HG03565 (cell line): ENCODE results near the gene ITGAD.

Experiments
- ATAC-seq: cut with Tn5 transposase; IDR thresholded peaks from one replicate; pipeline ENCODE4 v1.9.1; 2021; ENCODE audit warnings: mild to moderate bottlenecking, moderate library complexity; ENCODE audit not compliant: unreplicated experiment

ITGAD gene

DNA sequence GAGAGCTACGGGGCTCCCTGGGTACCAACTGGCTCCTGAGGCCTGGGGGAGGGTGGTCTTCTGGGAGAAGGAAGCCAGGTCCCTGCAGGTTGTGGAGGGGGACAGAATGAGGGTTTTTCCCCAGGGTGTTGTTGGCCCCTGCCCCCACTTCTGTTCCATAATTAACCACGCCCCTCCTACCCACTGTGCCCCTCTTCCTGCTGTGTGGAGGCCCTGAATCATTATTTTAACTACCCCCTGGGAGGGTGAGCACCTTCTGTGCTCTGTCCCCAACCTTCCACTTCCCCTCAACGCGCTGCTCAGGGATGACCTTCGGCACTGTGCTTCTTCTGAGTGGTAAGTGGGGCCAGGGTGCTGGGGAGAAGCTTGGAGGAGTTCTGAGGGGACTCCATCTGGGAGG is at the start of gene ITGAD:
Gene ITGAD (plus strand): TSS at position 280 of the 400 bp plus-strand sequence. CDS start 26 bp downstream, at position 306.
- ATAC-seq: no peak

DNA sequence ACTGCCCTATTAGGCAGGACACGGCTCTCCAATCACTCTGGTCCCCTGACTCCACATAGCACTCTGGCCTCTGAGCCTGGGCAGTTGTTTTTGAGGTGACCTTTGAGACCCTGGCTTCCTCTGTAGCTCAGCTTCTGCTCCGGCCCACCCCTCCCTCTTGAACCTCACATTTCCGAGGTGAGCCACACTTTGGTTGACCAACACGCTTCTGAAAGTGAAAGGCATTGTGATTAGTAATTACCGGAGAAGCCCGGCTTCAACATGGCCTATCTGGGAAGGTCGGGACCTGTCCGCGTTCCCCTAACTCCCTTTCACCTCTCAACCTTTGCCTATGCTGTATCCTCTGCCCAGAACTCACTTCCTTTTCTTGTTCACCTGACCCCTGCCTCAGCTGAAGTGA is 48.4 kb upstream of the ITGAD start:
- ATAC-seq: peak; percentile 88

- no peak for ATAC-seq
Measured at GRCh38 chr16:31347445-31347844, 45.7 kb upstream of the ITGAD start.

GRCh38 chr16:31348579-31348978 is 44.6 kb upstream of the ITGAD start:
- ATAC-seq: no peak

DNA sequence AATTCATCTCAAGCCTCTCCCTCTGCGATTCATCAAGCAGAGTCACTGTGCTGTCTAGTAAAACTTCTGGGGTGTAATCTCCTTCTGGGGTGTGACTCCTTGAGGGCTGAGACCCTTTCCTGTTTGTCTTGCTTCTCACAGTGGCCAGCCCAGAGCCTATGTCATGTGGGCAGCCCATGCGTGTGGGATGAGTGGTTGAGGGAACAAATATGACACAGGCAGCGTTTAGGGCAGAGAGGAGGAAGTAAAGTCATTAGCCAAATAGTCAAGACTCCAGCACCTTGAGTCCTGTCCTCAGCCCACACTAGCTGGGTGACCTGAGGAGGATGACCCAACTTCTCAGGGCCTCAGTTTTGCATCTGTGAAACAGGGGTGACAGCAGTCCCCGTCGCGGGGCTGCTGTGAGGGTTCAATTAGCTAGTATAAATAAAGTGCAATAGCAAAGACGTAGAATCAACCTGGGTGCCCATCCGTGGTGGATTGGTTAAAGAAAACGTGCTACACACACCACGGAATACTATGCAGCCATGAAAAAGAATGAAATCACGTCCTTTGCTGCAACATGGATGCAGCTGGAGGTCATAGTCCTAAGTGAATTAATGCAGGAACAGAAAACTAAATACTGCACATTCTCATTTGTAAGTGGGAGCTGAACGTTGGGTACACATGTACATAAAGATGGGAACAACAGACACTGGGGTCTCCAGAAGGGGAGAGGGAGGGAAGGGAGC is 42.7 kb upstream of the ITGAD start:
- no peak for ATAC-seq

DNA sequence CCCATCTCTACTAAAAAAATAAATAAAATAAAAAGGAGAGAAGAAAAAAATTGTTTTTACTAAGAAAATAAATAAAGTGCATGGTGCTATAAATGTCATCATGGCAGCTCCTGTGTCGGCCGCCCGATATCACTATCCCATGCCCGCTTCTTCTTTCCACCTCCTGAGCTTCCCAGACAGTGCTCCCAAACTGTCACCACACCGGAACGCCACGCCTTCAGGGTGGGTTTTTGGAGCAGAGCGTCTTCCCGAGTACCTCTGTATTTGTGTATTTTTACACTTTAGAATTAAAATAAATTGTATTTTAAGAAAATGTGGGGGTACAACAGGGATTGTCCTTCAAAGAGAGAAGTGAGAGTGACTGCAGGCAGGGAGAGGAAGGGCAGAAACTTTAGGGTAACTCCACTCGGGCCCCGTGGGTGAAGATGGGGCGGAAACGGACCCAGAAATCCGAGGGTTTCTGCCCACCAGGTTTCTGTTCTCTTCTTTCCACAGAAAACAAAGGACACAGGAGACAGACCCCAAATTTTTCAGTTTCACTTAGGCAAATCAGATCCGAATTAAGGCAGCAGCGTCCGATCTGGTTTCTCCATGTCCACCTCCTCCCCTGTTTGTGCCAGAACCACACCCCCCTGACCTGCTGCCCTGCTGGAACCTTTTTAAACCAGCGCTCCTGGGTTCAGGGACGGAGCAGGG is 41.7 kb upstream of the ITGAD start:
- no peak for ATAC-seq

DNA sequence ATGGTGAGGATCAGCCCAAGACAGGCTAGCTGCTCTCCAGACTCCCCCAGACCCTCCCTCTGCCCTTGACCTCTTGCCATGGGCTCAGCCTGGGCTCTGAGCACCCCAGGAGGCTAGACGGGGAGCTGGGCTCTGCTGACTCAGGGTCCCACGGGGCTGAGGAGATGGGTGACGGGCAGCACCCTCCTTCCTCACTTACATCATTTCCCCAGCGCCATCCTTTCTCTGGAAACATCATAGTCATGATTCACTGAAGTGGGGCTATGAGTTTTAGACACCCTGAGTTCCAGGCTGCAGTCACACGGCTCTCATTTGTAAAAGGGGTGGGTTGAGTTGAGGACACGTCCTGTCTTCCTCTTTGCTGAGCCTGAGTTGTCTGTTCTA is 41.2 kb upstream of the ITGAD start:
- ATAC-seq: no peak

- ATAC-seq: no peak
Measured at GRCh38 chr16:31352376-31353115, 40.6 kb upstream of the ITGAD start.

DNA sequence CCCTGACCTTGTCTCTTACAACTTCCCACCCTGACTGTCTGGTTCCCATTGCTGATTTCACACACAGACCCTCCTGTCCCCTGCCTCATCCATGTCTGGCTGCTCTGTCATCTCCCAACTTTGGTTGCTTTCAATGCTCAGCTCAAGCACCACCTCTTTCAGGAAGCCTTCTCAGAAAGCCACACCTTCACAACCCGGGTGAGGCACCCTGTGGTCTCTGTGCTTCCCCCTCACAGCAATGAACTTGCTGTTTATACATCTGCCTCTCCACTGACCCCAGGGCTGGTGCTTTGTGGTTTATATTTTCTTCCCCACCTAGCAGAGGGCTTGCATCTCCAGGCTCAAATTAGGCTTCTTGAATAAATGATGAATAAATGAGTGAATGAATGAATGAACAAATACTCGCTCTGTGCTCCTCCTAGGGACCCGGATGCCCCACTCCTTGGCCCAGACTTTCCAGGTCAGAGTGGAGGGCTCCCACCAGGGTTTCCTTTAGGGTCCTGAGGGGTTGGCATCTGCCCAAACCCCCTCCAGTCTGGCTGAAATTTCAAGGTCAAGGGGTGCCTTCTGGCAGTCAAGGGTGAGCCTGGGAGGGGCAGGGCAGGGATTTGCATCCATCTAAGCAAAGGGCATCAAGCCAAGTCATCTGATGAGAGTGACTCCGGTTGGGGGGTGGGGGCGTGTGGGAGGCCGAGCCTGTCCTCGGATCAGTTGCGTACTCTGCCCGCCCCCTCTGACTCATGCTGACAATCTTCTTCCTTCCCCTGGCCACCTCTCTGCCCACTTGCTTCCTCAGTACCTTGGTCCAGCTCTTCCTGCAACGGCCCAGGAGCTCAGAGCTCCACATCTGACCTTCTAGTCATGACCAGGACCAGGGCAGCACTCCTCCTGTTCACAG is 38.5 kb upstream of the ITGAD start, which contains the start of gene ITGAX:
Gene ITGAX (plus strand): TSS at position 783 of the 898 bp plus-strand sequence. CDS start 79 bp downstream, at position 862.
- ATAC-seq: peak; percentile 76

- no peak for ATAC-seq
Measured at GRCh38 chr16:31355431-31356100, 37.6 kb upstream of the ITGAD start.

- ATAC-seq: no peak
Measured at GRCh38 chr16:31356566-31357323, 36.4 kb upstream of the ITGAD start.

DNA sequence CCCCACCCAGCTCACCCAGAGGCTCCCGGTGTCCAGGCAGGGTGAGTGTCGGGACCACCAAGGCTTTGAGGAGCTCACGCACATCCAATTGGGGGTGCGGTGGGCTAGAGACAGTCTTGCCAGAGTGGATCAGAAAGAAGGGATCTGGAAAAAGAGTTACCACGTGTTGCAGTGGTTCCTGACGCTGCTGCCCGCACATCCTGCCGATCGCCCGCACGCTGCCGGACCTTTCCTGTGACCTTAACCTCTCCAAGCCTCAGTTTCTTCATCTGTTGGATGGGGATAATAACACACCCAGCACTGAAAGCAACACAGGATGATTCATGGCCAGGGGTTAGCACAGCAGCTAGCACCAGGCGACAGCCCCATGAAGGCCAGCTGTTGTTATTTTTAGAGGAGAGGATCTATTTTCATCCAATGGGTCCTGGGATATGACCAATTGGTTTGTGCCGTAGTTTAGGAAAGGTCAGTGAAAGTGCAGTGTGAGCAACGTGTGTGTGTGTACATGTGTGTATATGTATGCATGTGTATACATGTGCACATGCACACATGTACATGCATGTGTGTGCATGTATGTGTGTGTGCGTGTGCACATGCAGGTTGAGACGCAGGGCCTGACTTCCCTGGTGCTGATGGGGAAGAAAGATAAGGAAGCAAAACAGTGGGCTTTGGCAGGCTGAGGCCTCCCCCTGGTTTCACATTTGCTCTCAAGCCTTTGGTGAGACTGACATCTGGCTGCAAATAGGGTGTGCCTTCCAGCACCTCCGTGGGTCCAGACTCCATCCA is 35.6 kb upstream of the ITGAD start:
- ATAC-seq: no peak

GRCh38 chr16:31360251-31360650 is 32.9 kb upstream of the ITGAD start:
- no peak for ATAC-seq

DNA sequence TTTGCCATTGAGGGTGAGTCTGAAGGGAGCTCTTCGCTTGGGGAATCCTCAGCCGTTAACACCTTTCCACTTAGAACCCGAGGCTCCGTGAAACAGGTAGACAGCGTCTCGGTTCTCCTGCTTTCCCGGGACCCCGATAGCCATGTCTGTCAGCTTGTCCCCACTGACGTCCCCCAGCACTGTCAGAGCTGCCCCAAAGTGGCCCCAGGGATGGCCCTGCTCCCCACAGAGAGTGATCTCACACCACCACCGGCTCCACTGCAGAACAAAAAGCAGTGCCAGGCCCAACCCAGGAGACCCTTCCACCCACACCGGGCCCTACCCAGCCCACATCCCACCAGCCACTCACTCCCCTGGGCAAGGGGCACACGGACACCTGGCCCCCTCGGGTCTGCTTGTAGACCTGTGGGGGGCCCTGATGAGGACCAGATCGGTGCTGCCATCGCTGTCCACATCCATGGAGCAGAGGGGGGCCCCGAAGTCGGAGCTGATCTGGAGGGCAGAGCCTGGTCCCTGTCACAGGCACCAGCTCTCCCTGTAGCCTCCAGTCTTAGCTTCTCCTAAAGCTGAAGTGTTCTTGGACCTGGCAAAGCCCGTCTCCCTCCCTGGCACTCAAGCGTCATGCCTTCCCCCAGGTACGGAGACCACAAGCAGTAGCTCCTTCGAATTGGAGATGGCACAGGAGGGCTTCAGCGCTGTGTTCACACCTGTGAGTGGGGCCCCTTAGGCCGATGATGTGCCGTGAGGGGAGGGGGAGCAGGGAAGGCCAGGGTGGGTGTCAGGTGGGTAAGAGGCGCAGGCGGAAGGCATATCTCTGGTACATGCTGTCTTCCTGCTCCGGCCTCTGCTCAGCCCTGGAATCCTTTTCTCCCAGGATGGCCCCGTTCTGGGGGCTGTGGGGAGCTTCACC is 31.7 kb upstream of the ITGAD start:
- ATAC-seq: no peak

DNA sequence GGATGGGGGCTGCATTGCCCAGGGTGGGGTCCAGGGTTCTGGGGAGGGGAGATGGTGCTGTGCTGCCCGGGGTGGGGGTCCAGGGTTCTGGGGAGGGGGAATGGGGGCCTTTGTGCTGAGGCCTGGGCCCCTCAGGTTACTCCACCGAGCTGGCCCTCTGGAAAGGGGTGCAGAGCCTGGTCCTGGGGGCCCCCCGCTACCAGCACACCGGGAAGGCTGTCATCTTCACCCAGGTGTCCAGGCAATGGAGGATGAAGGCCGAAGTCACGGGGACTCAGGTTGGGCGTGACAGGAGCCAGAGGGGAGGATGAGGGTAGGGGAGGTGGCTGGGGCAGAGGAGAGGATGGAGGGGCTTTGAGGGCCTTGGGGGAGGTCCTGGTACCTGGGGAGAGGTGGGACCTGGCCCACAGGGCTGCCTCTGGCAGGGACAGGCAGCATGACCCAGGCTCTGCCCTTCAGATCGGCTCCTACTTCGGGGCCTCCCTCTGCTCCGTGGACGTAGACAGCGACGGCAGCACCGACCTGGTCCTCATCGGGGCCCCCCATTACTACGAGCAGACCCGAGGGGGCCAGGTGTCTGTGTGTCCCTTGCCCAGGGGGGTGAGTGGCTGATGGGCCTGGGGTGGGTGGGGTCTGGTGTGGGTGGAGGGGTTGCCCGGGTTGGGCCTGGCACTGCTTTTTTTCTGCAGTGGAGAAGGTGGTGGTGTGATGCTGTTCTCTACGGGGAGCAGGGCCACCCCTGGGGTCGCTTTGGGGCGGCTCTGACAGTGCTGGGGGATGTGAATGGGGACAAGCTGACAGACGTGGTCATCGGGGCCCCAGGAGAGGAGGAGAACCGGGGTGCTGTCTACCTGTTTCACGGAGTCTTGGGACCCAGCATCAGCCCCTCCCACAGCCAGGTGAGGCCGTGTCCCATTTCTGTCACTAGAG is 30.4 kb upstream of the ITGAD start:
- no peak for ATAC-seq

GRCh38 chr16:31363721-31364120 is 29.4 kb upstream of the ITGAD start:
- no peak for ATAC-seq

DNA sequence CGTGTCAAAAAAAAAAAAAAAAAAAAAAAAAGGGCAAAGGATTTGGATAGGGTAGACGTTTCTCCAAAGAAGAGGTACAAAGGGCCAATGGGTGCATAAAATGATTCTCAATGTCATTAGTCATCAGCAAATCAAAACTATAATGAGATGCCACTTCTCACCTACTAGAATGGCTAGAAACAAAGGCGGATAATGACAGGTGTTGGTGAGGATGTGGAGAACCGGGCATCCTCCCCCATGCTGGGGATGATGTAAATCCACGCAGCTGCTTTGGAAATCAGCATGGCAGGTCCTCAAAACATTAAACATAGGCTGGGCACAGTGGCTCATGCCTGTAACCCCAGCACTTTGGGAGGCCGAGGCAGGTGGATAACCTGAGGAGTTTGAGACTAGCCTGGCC is 28.7 kb upstream of the ITGAD start:
- ATAC-seq: no peak
